DOHH2 (cell line): Measurements from ENCODE around the gene SFPQ.

Experiments
- CTCF ChIP-seq: fragments of 200-600 bp; sonication (generic); IDR thresholded peaks from one replicate; pipeline ENCODE4 v1.5.1; 2014; ENCODE audit warnings: antibody characterized with exemption, mild to moderate bottlenecking, low read depth, low read length; ENCODE audit not compliant: poor library complexity, severe bottlenecking
- EZH2phosphoT487 ChIP-seq: fragments of 200-600 bp; sonication (generic); IDR thresholded peaks from 2 replicates; pipeline ENCODE4 v1.6.1; 2017; ENCODE audit warnings: borderline replicate concordance, mild to moderate bottlenecking, antibody characterized with exemption, low read length, moderate library complexity, mixed read lengths

- TF ChIP-seq CTCF = no peak
- TF ChIP-seq EZH2phosphoT487 = no peak
Measured at GRCh38 chr1:35203295-35203694, 10.3 kb upstream of the SFPQ start.
